ENCODE data around the gene GNAQ.

DNA sequence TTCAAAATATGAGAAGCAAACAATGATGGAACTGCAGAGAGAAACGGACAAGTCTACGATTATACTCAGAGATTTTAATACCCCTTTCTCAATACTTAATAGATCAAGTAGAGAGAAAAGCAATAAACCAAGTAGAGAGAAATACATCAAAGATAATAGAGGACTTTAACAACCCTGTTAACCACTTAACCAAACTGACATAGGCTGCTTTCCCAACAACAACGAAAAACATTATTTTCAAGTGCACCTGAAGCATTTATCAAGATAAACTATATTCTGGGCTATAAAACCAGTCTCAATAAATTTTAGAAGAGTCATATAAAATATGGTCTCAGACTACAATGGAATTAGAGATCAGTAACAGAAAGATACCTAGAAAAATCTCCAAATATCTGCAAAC lies 67.4 kb downstream of the GNAQ start:
- TF ChIP-seq, protein P1, sequence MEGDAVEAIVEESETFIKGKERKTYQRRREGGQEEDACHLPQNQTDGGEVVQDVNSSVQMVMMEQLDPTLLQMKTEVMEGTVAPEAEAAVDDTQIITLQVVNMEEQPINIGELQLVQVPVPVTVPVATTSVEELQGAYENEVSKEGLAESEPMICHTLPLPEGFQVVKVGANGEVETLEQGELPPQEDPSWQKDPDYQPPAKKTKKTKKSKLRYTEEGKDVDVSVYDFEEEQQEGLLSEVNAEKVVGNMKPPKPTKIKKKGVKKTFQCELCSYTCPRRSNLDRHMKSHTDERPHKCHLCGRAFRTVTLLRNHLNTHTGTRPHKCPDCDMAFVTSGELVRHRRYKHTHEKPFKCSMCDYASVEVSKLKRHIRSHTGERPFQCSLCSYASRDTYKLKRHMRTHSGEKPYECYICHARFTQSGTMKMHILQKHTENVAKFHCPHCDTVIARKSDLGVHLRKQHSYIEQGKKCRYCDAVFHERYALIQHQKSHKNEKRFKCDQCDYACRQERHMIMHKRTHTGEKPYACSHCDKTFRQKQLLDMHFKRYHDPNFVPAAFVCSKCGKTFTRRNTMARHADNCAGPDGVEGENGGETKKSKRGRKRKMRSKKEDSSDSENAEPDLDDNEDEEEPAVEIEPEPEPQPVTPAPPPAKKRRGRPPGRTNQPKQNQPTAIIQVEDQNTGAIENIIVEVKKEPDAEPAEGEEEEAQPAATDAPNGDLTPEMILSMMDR (IDR thresholded peaks at IDR 0.05) = no peak
- TF ChIP-seq POLR2A (IDR thresholded peaks at IDR 0.05) = no peak

Data from upper lobe of left lung (tissue), 4 donors.